Liver (tissue), 3 donors: ENCODE results near the gene EMD.
A peak's percentile ranks its signal among the peaks of the same experiment; 100 is the strongest.

Experiments
- ATF3 ChIP-seq: IDR thresholded peaks from 2 replicates; pipeline ENCODE4 v1.6.1; 2016; ENCODE audit warnings: antibody characterized with exemption
- CTCF ChIP-seq: fragments of 150-350 bp; IDR thresholded peaks from 2 replicates; pipeline ENCODE4 v1.5.1; 2017; ENCODE audit warnings: improper control_type of control experiment, low read depth, low read length; ENCODE audit not compliant: missing input control
- EGR1 ChIP-seq, 2 donors: IDR thresholded peaks; 2 replicates each; pipeline ENCODE4 v1.6.1; 2016 to 2018; ENCODE audit warnings: antibody characterized with exemption in 2 of 2, low read depth in 2 of 2
- MAX ChIP-seq: IDR thresholded peaks from 2 replicates; pipeline ENCODE4 v1.6.1; 2016; ENCODE audit warnings: antibody characterized with exemption
- REST ChIP-seq: IDR thresholded peaks from 2 replicates; pipeline ENCODE4 v1.6.1; 2016; ENCODE audit warnings: antibody characterized with exemption, mild to moderate bottlenecking
- RXRA ChIP-seq, 2 donors: IDR thresholded peaks; 2 replicates each; pipeline ENCODE4 v1.6.1; 2017 to 2018; ENCODE audit warnings: antibody characterized with exemption in 2 of 2, mild to moderate bottlenecking in 1 of 2
- SP1 ChIP-seq: IDR thresholded peaks from 2 replicates; pipeline ENCODE4 v1.6.1; 2018; ENCODE audit warnings: antibody characterized with exemption, mild to moderate bottlenecking
- ZBTB33 ChIP-seq: IDR thresholded peaks from 2 replicates; pipeline ENCODE4 v1.6.1; 2016; ENCODE audit warnings: antibody characterized with exemption
- donor health status: healthy.
- donor health status: healthy.

- TF ChIP-seq CTCF (no peak), EGR1 (IDR thresholded peaks at IDR 0.05; ENCODE audit: low read depth in 2 of 2) (no peak), REST (peak; percentile 88), ZBTB33 (peak; percentile 56), RXRA (IDR thresholded peaks at IDR 0.05) (no peak), ATF3 (no peak), SP1 (peak; percentile 42), MAX (no peak)
These were observed 19.0 kb downstream of the EMD start, which contains the start of gene RPL10 for GRCh38 chrX:154397888-154398667.
